ENCODE data around the gene SQSTM1.

- TF ChIP-seq CTCF (IDR thresholded peaks at IDR 0.05 in 8 of 11, conservative IDR thresholded peaks at IDR 0.05 in 3 of 11) (no peak), POLR2AphosphoS5 (IDR thresholded peaks at IDR 0.05) (peak in 1 of 3 donors; percentile 52)
Observed at GRCh38 chr5:179786861-179787260, 33.8 kb upstream of the SQSTM1 start.

Data from spleen (tissue), 7 donors.